ENCODE data around the gene CAPZB.

The CAPZB gene

DNA sequence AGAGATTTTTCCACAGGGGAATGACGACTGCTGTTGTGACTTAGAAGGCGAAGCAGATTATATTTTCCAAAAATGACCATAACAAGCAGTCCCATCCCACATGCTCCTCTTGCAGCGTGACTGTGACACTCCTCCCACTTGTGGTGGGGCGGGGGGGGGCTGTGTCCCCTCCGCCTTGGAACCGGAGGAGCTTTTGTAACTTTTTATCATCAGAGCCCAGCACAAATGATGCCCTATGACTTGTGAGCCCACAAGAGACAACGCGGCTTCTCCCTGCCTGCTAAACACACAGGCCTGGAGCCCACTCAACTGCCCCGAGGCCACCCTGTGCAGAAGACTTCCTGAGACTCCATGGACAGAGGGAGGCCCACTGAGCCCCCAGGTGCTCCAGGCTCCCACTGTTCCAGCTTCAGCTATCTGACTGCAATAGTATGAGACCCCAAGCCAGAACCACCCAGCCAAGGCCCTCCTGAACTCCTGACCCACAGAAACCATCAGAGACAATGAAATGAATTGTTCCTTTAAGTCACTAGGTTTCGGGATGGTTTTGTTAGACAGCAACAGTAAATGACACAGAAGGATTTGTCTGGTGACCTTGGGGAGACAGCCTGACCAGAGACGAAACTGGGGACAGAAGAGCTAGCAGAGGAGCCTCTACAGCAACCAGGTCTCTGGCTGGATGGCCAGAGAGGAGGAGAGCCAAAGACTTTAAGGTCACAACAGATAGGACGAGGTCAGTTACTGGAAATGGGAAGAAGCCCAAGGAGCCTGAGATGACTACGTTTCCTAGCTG is 58.8 kb downstream of the CAPZB start:
- DNase-seq: no peak

DNA sequence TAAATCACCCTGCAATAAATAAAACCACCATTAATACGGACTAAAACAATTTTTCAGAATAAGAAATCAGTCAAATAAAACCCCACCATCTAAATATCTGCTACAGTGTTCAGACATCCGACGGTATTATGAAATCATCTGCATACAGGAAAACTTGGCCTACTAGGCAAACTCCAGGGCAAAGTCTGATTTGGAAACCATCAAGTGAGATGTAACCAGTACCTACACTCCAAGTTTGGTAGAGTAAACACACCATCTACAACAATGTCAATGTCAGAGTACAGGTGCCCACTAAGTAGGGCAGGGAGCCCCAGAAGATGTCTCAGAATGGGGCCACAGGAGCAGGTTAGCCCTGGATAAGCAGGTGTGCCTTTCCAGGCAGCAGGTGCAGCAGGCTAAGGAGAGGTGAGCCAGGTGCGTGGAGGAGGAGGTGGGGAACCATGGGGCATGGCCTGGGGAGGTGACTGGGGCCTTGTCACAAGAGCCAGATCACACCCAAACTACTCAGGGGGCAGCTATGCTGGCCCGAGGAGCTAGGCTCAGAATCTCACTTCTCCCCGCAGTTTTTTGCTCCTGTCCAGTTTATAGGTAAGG is 59.6 kb downstream of the CAPZB start:
- no peak for DNase-seq

- no peak for DNase-seq
Measured at GRCh38 chr1:19424651-19425570, 60.4 kb downstream of the CAPZB start.

DNA sequence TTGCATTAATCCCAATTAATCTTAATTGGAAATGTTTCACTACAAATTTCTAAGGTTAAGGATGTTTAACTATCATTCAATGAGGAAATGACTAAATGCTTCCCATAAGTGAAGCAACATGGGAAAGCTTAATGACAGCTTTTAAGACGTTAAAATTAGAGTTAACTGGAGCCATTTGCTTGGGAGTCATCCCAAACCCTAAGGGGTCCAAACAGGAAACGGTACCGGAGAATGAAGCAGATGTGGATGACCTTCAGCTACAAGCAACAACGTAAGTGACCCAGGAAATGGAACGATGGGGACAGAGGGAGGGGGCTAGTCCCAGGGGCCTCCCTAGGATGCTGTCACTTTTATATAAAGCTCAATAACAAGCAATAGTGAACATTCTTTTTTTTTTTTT is 62.2 kb downstream of the CAPZB start:
- no peak for DNase-seq

DNA sequence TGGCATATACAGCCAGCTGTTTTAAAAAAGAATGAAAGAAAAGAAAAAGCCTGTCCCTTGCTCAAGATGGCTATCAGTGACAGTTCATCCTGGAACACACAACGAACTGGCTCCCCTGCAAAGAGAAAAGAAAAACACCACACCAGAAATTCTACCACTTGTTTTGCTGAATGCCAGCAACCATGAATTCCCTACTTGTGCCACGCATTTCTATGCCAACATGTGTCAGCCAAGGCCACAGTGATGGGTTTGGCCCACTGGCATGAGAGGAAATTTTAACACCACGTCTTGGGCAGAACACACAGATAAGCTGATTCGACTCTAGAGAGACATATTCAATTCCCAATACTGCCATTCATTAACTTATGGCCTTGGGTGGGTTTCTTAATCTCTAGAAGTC is 64.0 kb downstream of the CAPZB start:
- DNase-seq: no peak

DNA sequence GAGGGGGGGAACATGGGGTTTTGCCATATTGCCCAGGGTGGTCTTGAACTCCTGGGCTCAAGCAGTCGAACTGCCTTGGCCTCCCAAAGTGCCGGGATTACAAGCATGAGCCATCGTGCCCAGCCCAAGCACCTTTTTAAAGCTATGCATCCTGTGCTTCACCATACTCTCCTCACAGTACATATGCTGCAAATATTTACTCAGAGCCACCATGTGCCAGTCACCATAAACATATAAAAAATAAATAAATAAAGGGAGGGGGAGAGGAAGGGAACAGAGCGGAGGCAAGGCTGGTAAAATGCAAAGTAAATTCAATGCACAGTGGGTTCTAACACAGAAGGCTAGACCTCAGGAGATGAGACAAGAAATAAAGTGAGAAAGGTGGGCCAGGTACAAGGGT is 64.7 kb downstream of the CAPZB start:
- no peak for DNase-seq

- DNase-seq: no peak
Measured at GRCh38 chr1:19419691-19420090, 65.6 kb downstream of the CAPZB start.

DNA sequence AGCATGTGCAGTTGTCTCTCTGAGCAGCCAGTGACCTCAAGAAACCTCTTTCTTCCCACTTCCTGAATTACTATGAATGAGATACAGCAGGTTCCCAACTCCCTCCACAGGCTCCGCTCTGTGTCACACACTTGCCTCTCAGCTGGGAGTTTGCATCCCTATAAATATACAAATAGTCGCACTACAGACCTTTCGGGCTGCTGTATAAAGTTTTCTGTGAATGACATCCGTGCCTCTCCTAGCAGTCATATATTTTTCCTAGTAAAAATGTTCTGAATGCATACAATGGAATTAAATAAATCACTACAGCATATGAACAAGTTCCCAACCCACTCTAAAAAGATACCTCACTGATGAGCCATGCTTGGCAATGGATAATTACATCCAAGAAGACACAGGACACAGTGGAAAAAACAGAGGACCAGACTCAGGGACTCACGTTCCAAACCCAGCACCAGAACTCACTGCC is 66.8 kb downstream of the CAPZB start:
- DNase-seq: no peak

GRCh38 chr1:19416921-19417470 is 68.3 kb downstream of the CAPZB start:
- no peak for DNase-seq

DNA sequence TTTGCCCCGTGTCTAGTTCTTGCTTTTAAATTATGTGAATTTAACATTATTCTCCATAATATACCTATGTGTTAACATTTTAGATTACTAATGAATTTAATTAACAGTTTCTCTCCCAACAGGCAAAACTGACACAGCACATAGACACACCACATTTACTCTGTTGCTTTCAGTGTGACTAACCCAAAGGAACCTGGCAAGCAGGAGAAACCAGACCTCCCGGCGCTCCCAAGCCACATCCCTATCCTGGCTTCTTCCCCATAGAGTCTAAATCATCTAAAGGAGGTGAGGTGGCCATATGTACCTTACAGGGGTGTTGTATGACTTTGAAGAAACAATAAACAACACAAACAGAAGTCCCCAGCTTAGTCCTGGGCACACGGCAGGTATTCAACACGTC is 69.2 kb downstream of the CAPZB start:
- DNase-seq: no peak

- DNase-seq: no peak
Measured at GRCh38 chr1:19414515-19415121, 70.7 kb downstream of the CAPZB start.

DNA sequence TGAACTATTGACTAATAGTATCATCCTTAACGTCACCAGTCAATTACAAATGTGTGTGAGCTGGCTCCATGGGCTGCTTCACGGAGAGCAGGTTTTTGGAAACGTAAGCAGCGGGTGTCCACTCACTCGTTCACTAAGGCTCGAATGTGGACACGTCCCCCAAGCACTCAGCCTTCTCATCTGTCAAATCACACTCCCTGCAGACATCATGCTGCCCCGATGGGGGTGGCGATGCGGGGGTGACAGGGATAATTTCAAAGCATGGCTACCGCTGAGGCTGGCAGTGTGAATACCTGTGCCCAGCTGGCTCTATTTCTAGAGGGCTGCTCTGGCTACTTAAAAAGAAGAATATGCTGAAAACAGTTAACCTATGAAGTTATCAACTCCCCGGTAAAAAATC is 71.3 kb downstream of the CAPZB start:
- no peak for DNase-seq

DNA sequence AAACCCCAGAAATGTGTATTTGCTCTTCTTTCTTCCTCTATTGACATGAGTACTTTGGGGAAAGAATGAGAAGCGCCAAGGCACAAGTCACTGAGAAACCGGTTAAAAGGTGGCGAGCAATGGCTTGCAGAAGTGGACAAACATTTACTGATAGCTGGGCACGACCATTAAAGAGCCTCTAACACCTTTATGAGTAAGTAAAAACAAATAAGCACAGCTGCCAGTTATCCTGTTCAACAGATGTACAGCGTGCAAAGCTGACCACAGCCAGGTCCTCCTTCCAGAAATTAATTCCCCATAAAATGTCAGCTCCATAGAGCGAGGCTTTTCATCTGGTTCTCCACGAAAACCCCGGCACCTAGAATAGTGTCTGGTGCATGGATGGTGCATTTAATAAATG is 72.7 kb downstream of the CAPZB start:
- DNase-seq: no peak

- no peak for DNase-seq
Measured at GRCh38 chr1:19411612-19412011, 73.7 kb downstream of the CAPZB start.

DNA sequence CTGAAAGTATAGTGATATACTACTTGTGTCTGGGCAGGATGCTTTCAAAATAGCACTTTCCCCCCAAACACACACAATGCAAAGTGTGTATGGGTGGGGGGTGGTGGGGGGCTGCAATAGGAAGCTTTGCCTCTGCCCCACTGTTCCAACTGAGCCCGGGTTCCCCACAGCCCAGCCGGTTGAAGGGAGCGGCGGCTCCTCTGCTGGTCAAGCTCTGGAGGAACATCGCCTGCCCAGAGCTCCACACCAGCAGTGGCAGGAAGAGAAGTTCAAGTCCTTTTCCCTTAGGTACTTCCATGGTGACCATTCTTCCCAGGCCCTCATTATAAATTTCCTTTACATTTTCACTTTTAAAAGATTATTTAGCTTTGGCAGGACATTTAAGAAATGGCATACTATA is 74.9 kb downstream of the CAPZB start:
- DNase-seq: no peak

GRCh38 chr1:19409477-19410341 is 75.6 kb downstream of the CAPZB start:
- DNase-seq: no peak

GRCh38 chr1:19407494-19408096 is 77.7 kb downstream of the CAPZB start:
- no peak for DNase-seq

DNA sequence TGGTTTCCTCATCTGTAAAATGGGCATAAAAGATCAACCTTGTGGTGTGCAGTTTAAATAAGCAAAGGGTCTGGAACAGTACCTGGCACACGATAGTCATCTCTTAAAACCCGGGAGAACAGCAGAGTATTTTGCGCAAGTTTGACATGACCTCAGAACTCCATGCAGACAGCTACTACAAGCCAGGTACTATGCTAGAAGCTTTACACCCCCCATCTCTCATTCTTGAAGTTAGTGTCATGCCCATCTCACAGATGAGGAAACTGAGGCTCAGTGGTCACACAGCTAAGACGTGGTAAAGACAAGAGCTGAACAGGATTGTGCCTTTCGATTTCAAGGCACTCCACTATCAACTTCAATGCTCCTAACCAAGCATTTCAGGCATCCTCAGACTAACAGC is 78.7 kb downstream of the CAPZB start:
- DNase-seq: no peak

DNA sequence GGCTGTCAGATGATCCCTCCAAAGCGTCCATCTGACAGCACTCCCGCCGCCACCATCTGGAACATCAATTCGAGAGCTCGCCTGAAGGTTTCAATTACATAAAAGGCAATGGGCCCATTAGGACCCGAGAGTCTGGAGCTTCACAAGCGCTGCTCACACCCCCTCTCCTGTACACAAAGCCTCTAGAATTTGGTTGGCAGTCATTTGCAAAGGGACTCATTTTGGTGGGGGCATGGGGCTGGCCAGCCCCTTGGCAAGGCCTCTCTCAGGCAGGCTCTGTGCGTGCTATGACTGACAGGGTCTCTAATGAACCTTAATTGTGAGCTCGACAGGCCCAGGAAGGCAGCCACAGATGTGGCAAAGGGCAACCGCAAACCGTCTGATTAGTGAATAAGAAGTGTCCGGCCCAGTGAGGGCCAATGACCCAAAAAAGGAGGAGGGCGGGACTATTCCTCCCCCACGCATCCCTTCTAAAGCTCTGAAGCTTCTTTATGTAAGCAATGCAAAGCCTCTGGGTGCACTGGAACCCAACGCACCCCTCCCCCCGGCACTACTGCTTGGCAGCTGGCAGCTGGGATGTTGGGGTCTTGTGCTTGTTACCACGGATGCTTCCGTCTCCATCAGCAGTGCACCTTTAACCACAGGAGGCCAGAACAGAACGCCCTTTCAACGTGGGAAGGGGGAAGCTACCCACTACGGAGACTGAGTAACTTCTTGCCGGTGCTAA is 79.4 kb downstream of the CAPZB start:
- peak; percentile 54 for DNase-seq

DNA sequence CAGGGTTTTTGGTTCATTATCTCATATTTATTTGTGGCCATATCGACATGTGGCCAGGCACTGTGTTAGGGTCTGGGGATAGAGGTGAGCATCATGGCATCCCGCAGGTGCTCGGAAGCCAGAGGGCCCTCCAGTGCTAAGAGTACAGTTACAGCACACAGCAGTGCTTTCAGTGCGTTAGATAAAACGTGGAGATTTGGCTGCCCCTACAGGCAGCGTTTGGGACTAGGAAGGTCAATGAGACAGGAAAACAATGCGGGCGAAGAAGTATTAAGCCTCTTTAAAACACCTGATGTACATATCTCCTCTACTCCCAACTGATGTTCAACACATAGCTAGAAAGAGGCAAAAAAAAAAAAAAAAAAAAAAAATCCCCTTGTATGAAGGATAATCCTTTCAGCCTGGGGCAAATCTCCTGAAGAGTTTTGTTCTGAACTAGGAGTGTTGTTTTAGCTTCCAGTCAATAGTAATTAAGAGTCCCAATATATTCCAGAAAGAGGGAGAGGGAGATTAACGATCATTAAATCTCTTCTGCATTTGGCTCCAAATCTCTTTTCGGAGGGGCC is 80.1 kb downstream of the CAPZB start:
- DNase-seq: no peak
